GM21447 (cell line): ENCODE measurements around the gene METTL14.

Source experiments
- ATAC-seq: cut with Tn5 transposase; IDR thresholded peaks from one replicate; pipeline ENCODE4 v1.9.1; 2021; ENCODE audit not compliant: unreplicated experiment

Gene METTL14

GRCh38 chr4:118732591-118733330 is 47.6 kb downstream of the METTL14 start:
- no peak for ATAC-seq

DNA sequence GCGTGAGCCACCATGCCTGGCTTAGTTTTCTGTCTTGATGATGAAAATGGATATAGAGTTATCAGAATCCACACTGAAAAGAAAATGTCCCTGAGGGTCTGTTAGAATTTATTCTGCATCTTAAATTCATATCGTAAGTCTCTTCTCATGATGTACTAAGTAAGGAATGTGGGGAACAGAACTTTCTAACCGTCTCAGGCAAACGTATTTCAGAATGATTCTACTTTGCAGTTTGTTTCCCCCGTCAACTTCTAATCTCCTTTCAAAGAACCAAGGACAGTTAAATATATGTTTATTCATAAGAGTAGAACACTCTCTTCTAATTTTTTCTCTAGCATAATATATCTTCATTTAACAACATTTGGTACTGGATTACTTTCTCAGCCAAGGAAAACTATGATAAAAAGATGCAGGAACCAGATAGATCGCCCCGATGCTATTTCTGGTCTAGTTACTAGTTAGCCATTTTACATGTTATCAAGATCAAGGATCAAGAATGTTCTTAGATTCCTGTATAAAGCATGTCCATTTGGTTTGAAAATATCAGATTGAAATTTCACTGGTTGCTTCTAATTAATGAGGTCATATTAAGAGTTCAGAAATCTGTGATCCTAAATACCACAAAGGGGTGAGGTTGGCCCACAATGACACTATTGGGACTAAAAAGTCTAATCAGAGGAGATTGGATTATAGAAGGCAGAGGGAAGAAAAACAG is 49.5 kb downstream of the METTL14 start:
- ATAC-seq: no peak

- ATAC-seq: no peak
These were observed 51.7 kb downstream of the METTL14 start for GRCh38 chr4:118736900-118737299.

- ATAC-seq: no peak
These were observed 52.9 kb downstream of the METTL14 start for GRCh38 chr4:118738090-118738489.

GRCh38 chr4:118739022-118739713 is 54.0 kb downstream of the METTL14 start:
- no peak for ATAC-seq

GRCh38 chr4:118740869-118741268 is 55.7 kb downstream of the METTL14 start:
- ATAC-seq: no peak

GRCh38 chr4:118741301-118741855 is 56.2 kb downstream of the METTL14 start:
- ATAC-seq: no peak

- ATAC-seq: no peak
These were observed 56.9 kb downstream of the METTL14 start for GRCh38 chr4:118742050-118742449.

- no peak for ATAC-seq
These were observed 58.7 kb downstream of the METTL14 start for GRCh38 chr4:118743867-118744266.

DNA sequence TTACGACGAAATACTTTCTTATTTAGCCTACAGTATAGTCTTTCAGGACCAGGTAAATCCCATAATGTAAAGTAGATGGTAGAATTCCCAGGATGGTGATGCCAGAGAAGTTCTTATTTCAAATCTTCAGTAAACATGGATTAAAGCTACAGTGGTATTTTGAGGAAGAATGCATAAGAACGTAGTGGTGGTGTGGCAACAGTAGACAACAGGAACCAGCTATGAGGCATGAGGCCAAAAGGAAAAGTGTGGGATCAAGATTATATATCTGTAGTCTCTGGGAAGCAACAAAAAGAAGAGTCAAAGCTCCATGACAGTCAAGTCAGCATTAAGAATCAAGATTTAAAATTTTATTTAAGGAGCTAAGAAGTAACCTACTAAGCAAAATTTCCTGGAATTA is 60.2 kb downstream of the METTL14 start:
- ATAC-seq: no peak

DNA sequence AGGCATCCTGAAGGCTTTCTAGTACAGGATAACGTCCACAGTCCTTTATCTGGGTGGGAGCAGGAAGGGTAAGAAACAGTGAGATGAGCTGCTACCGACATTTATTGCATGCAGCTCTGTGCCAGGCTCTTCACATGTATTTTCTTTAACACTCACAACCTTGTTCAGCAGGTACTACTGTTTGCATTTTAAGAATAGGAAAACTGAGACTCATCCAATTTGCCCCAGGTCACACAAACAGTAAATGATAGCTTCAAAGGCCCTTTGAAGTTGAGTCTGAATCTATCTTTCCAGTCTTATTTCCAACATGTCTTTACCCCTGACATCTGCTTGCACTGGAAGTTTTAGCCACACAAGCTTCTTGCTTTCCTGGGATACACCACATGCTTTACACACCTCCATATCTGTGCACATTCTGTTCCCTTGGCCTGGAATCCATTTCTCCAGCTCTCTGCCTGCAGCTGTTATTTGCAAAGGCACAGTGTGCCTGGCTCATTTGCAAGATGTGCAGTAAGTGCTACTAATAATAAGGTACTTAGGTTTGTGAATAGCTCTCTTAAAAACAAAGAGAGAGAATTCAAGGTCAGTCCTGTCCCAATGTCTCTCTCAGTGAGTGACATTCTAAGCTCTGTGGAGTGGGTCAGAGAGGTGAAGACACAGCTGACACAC is 61.2 kb downstream of the METTL14 start:
- no peak for ATAC-seq

DNA sequence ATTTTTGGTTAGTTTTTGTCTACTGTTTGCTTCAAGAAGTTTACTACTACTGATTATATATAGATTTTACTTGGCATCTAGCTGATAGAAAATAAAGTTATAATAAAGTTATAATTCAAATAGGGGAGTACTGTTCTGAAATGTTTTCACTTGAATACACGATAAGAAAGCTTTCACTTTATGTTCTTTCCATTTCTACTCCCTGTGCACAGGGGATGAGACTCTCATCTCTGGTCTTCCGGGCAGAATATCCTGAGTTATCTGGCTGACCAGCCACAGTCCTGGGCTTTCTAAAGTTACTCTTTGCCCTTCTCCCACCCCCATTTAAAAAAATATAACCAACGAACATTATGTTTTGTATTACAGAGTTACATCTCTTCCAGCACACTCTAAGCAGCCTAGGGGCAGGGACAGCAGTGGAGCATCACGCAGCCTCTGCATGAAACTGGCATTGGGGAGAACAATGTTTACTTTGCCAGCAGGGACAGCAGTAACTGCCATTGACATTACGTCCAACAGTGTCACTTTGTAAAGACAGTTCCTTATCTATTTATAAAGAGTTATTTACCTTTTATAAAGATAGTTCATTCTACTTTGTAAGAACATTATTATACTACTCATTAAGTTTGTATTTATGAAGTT is 64.3 kb downstream of the METTL14 start:
- no peak for ATAC-seq

- ATAC-seq: no peak
These were observed 66.6 kb downstream of the METTL14 start for GRCh38 chr4:118751629-118752323.

GRCh38 chr4:118752551-118752950 is 67.4 kb downstream of the METTL14 start:
- no peak for ATAC-seq

- ATAC-seq: no peak
These were observed 67.9 kb downstream of the METTL14 start for GRCh38 chr4:118753096-118753495.

GRCh38 chr4:118753685-118754084 is 68.5 kb downstream of the METTL14 start:
- ATAC-seq: no peak

- ATAC-seq: no peak
These were observed 69.7 kb downstream of the METTL14 start for GRCh38 chr4:118754890-118755289.

DNA sequence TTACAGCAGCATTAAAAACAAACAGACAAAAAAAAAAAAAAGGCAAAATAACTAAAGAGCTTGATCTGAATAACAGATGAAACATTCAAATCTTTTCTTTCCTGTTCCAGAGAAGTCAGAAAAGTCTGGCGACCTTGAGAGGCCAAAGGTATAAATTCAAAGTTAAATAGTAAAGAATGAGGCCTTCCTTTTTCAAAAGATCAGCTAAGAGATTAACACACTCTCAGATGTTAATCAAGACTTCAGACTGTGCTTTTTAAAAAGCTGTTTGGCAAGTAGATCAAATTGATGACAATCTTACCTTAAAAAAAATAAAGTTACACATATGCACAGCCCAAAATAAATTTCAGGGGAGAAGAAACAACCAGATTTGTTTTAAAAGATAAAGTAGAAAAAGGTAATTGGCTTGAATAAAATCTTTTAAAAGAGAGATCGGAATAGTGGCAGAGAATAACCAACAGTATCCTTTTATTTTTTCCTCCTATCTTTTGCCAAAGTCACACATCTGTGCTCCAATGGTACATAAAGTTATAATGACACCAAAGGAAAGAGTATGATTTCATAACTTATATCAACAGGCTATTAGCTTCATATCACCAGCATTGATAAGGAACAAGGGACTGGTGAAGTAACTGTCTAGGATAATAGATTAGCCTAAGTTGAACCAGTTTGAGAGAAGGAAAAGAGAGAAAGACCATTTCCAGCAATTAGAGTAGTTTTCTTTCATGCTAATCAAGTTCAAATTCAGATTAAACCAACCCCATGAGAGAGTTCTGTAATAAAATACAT is 70.4 kb downstream of the METTL14 start:
- ATAC-seq: no peak

GRCh38 chr4:118756429-118756828 is 71.2 kb downstream of the METTL14 start:
- ATAC-seq: no peak
